GM06990 (cell line): ENCODE results near the gene RNASE2.
"Not testable (repeated sequence)": the region's sequence is repeated elsewhere in the genome, so short reads cannot be mapped to it uniquely, and the experiment has no call there.

Source experiments
- DNase-seq: peaks from one replicate; pipeline ENCODE4 v3.0.0-alpha.2; 2011; ENCODE audit not compliant: insufficient read length; ENCODE audit errors: extremely low read depth
- H3K27me3 ChIP-seq: replicated peaks from 2 replicates; pipeline ENCODE4 v1.6.0; 2011; ENCODE audit warnings: low read length; ENCODE audit not compliant: control insufficient read depth, insufficient read depth
- H3K36me3 ChIP-seq: 2 replicates; pipeline ENCODE4 v1.5.1; 2011; ENCODE audit warnings: low read length; ENCODE audit not compliant: control insufficient read depth, insufficient read depth
- H3K4me3 ChIP-seq: replicated peaks from 2 replicates; pipeline ENCODE4 v1.5.1; 2011; ENCODE audit warnings: low read depth, mild to moderate bottlenecking, control low read depth, low read length
- CTCF ChIP-seq: IDR thresholded peaks from 2 replicates; pipeline ENCODE4 v1.5.1; 2011; ENCODE audit warnings: low read length, control low read depth, mild to moderate bottlenecking, inconsistent platforms; ENCODE audit not compliant: insufficient read depth, poor library complexity, severe bottlenecking

RNASE2 gene

DNA sequence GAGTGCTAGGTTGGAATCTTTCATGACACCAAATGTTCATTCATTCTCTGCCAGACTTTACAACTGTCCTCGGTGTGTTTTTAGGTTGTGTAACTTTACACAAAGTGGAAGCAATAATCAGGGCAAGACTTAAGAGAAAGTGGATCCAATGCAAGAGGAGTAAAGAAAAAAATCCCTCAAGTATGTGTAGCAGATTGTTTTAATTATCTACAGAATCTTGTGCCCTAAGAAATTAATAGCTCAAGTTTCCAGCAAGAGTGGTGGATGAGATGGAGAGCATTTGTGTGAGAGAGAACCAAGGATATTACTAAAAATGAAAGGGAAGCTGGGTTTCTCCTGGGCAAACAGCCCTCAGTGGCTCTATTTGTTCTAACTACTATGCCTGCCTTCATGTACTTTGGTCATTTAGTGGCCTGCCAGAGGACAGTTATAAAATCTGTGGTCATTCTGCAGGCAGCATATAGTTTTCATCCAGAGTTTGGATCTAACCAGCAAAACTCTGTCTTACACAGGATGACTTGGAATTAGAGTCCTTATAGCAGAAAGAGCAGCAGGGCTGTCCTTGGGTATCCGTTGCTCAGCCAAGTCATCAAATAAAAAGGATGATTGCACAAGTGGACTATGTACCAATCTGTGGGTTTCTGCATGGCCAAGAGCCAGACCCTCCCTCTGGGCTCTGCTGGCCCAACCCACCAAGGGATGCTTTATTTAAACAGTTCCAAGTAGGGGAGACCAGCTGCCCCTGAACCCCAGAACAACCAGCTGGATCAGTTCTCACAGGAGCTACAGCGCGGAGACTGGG is at the start of gene RNASE2:
Gene RNASE2 (plus strand): TSS at position 752 of the 802 bp plus-strand sequence. CDS start 285 bp downstream, outside the sequence.
- not testable (repeated sequence) for H3K4me3 ChIP-seq, H3K36me3 ChIP-seq, H3K27me3 ChIP-seq, DNase-seq

- H3K27me3 ChIP-seq: no peaks in the 10 kb centered on the region
- no peaks in the 10 kb centered on the region for H3K36me3 ChIP-seq
- no peak for TF ChIP-seq CTCF
- no peak overlapping the region for H3K4me3 ChIP-seq
- no peak for DNase-seq
Measured at GRCh38 chr14:20905676-20906075, 49.6 kb upstream of the RNASE2 start.

GRCh38 chr14:20907214-20907613 is 48.1 kb upstream of the RNASE2 start:
- no peak for TF ChIP-seq CTCF

DNA sequence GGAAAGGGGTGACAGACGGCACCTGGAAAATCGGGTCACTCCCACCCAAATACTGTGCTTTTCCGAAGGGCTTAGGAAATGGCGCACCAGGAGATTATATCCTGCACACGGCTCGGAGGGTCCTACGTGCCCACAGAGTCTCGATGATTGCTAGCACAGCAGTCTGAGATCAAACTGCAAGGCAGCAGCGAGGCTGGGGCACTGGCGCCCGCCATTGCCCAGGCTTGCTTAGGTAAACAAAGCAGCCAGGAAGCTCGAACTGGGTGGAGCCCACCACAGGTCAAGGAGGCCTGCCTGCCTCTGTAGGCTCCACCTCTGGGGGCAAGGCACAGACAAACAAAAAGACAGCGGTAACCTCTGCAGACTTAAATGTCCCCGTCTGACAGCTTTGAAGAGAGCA is 44.5 kb upstream of the RNASE2 start:
- not testable (repeated sequence) for H3K27me3 ChIP-seq, DNase-seq, H3K36me3 ChIP-seq

More at GRCh38 chr14:20907214-20907613, 48.1 kb upstream of the RNASE2 start:
- DNase-seq: no peak
- Histone ChIP-seq H3K36me3 (no peaks in the 10 kb centered on the region), H3K4me3 (no peak overlapping the region), H3K27me3 (no peaks in the 10 kb centered on the region)

GRCh38 chr14:20919038-20919756 is 36.1 kb upstream of the RNASE2 start:
- DNase-seq, H3K36me3 ChIP-seq, H3K27me3 ChIP-seq, H3K4me3 ChIP-seq: not testable (repeated sequence)

More for the DNA sequence above, 44.5 kb upstream of the RNASE2 start:
- H3K4me3 ChIP-seq: not testable (repeated sequence)

- not testable (repeated sequence) for H3K36me3 ChIP-seq, DNase-seq, H3K27me3 ChIP-seq, H3K4me3 ChIP-seq
Measured at GRCh38 chr14:20923766-20924297, 31.5 kb upstream of the RNASE2 start.

GRCh38 chr14:20934148-20934762 is 21.0 kb upstream of the RNASE2 start:
- Histone ChIP-seq H3K36me3 (no peaks in the 10 kb centered on the region), H3K4me3 (no peak overlapping the region), H3K27me3 (no peaks in the 10 kb centered on the region)
- peak; percentile 40 for DNase-seq
- TF ChIP-seq CTCF: peak; percentile 64
